ENCODE results near the gene DNTT.

Gene DNTT

DNA sequence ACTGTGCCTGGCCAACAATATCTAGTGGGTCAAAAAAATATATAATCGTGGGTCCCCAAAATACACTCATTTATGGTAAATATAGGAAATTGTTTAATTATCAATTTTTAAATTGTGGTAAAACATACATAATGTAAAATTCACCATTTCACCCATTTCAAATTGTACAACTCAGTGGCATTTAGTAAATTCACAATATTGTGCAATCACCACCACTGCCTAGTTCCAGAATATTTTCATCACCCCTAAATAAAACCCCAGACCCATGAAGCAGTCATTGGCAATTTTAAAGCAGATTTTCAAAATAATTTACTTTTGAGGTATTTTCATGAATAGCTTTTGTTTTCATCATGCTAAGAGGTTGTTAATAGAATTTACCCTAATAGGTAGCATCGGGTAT is 43.1 kb upstream of the DNTT start:
- Mint-ChIP-seq H3K27me3 (ENCODE audit: low read depth) (no peaks in the 10 kb centered on the region), H3K4me1 (peaks cover 27% of the 10 kb centered on the region), H3K9me3 (no peaks in the 10 kb centered on the region), H3K36me3 (ENCODE audit: low read depth) (no peaks in the 10 kb centered on the region), H3K4me3 (no peak overlapping the region), H3K27ac (no peak overlapping the region)
- TF ChIP-seq, protein P1, sequence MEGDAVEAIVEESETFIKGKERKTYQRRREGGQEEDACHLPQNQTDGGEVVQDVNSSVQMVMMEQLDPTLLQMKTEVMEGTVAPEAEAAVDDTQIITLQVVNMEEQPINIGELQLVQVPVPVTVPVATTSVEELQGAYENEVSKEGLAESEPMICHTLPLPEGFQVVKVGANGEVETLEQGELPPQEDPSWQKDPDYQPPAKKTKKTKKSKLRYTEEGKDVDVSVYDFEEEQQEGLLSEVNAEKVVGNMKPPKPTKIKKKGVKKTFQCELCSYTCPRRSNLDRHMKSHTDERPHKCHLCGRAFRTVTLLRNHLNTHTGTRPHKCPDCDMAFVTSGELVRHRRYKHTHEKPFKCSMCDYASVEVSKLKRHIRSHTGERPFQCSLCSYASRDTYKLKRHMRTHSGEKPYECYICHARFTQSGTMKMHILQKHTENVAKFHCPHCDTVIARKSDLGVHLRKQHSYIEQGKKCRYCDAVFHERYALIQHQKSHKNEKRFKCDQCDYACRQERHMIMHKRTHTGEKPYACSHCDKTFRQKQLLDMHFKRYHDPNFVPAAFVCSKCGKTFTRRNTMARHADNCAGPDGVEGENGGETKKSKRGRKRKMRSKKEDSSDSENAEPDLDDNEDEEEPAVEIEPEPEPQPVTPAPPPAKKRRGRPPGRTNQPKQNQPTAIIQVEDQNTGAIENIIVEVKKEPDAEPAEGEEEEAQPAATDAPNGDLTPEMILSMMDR (IDR thresholded peaks at IDR 0.05; ENCODE audit: unreplicated experiment in 3 of 3): no peak

DNA sequence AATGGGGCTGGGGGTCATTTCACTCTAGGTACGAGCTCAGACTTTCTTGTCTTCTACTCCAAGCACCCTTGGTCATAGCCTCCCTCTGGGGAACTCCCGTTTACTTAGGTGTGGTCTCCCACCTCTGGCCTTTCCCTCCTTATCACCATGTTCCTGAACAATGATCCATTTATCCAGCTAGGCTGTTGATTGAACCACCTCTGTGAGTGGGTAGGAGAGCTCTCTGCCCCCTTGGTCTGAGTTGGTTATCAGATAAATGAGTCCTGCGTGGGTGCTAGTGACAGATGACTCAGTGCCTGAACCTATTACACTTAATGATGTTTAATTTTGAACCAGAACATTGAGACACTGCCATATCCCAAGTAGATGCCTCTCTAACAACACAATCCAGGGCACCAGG is 42.3 kb upstream of the DNTT start:
- Mint-ChIP-seq H3K9me3 (no peaks in the 10 kb centered on the region), H3K36me3 (ENCODE audit: low read depth) (no peaks in the 10 kb centered on the region), H3K4me1 (peaks cover 27% of the 10 kb centered on the region), H3K27ac (no peak overlapping the region), H3K4me3 (no peak overlapping the region), H3K27me3 (ENCODE audit: low read depth) (no peaks in the 10 kb centered on the region)
- TF ChIP-seq, protein P1 (IDR thresholded peaks at IDR 0.05; ENCODE audit: unreplicated experiment in 3 of 3): no peak

DNA sequence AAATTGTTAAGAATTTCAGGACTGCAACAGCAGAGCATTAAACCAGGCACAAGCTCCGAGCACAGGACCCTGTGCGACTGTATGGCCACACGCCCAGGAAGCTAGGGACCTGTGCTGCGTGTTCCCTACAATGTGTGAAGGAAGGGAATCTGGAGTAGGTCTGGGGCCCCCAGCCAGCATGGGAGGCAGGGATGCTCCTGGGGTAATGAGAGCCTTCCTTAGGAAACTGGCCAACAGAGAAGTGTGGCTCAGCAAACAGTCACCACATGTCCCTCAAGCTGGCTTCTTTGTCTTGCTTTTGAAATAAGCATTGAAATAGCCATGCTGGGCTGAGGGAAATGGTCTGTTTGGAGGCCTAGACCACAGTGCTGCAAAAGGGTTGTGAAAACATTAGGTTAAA is 41.1 kb upstream of the DNTT start:
- TF ChIP-seq, protein P1 (IDR thresholded peaks at IDR 0.05; ENCODE audit: unreplicated experiment in 3 of 3): no peak
- no peaks in the 10 kb centered on the region for H3K27me3 Mint-ChIP-seq (ENCODE audit: low read depth)
- no peaks in the 10 kb centered on the region for H3K36me3 Mint-ChIP-seq (ENCODE audit: low read depth)

DNA sequence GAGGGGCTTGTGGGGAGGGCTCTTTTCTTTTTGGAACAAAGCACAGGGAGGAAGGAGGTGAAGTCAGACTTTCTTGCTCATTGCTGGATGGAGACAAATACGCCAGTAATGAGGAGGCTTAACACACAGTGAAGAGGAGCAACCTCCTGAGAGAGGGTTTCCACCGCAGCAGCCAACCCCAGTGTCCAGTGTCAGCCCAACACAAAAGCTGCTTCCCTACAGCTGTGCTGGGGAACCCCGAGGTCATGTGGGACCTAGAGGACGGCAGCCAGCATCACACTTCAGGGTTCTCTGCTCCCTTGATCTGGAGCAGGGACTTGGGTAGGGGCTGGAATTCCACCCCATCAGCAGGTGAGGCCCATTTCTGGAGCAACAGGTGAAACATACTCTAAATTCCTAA is 40.6 kb upstream of the DNTT start:
- Mint-ChIP-seq H3K4me1 (peaks cover 22% of the 10 kb centered on the region), H3K27me3 (ENCODE audit: low read depth) (no peaks in the 10 kb centered on the region), H3K36me3 (ENCODE audit: low read depth) (no peaks in the 10 kb centered on the region), H3K9me3 (no peaks in the 10 kb centered on the region), H3K27ac (no peak overlapping the region), H3K4me3 (no peak overlapping the region)
- TF ChIP-seq, protein P1 (IDR thresholded peaks at IDR 0.05; ENCODE audit: unreplicated experiment in 3 of 3): no peak

More for the DNA sequence above, 41.1 kb upstream of the DNTT start:
- no peak overlapping the region for H3K4me3 Mint-ChIP-seq
- H3K27ac Mint-ChIP-seq: no peak overlapping the region
- H3K9me3 Mint-ChIP-seq: no peaks in the 10 kb centered on the region
- peaks cover 22% of the 10 kb centered on the region for H3K4me1 Mint-ChIP-seq

DNA sequence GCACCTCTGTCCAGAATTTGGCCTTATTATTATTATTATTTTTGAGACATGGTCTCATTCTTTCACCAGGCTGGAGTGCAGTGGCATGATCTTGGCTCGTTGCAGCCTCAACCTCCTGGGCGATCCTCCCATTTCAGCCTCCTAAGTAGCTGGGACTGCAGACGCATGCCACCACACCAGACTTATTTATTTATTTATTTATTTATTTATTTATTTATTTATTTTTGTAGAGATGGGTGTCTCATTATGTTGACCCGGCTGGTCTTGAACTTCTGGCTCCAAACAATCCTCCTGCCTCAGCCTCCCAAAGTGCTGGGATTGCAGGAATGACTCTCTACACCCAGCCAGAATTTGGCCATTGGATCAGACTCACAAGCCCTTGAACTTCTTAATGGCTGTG is 39.3 kb upstream of the DNTT start:
- Mint-ChIP-seq H3K27ac (no peak overlapping the region), H3K4me3 (no peak overlapping the region), H3K4me1 (peaks cover 13% of the 10 kb centered on the region), H3K36me3 (ENCODE audit: low read depth) (no peaks in the 10 kb centered on the region), H3K27me3 (ENCODE audit: low read depth) (no peaks in the 10 kb centered on the region), H3K9me3 (no peaks in the 10 kb centered on the region)
- TF ChIP-seq, protein P1 (IDR thresholded peaks at IDR 0.05; ENCODE audit: unreplicated experiment in 3 of 3): no peak

DNA sequence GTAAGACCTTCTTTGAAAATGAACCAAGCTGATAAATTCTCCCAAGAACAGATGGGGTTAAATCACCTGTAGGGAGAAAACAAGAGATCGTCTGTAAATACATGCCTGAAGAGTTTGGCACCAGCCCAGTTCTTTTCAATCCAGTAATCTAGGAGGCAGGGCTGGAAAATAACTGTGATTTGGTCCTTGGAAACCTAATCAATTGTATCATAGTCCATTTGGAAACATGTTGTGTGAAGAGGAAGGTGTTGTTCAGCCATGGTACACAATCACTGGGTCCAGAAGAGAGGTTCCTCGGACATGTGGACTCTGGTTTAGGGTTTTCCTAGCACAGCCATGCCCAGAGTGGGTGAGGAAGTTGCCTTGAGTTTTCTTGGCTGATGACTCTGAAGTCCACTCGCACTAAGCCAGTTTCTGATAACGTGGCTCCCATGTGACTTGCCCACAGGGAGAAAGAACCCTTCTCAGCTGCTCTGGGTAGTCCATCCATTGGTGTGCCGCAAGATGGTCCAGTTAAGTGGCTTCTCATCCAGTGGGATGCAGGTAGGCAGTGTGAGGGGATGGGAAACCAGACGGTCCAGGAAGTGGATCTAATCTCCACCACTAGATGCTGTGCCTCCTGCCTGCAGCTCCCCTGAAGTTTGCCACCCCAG is 38.0 kb upstream of the DNTT start:
- Mint-ChIP-seq H3K36me3 (ENCODE audit: low read depth) (no peaks in the 10 kb centered on the region), H3K4me3 (no peak overlapping the region), H3K27me3 (ENCODE audit: low read depth) (no peaks in the 10 kb centered on the region), H3K27ac (no peak overlapping the region), H3K9me3 (no peaks in the 10 kb centered on the region), H3K4me1 (peaks cover 10% of the 10 kb centered on the region)
- TF ChIP-seq, protein P1 (IDR thresholded peaks at IDR 0.05; ENCODE audit: unreplicated experiment in 3 of 3): no peak

All from nephron (organoid).